Osteocyte (in vitro differentiated cells): ENCODE measurements around the gene CALM3. TPM values are rescaled to one million over a fixed set of nuclear protein-coding genes. Genes with fewer than 3 reads are reported as not detected.

Experiments used
- DNase-seq: peaks from one replicate; pipeline ENCODE4 v3.0.0; 2021; ENCODE audit warnings: mixed read lengths; ENCODE audit not compliant: unreplicated experiment; ENCODE audit errors: extremely low spot score
- H3K27ac Mint-ChIP-seq: one replicate; pipeline ENCODE4 v1.8.0; 2021; ENCODE audit warnings: mild to moderate bottlenecking, mixed read lengths; ENCODE audit not compliant: unreplicated experiment
- H3K27me3 Mint-ChIP-seq: one replicate; pipeline ENCODE4 v1.8.0; 2021; ENCODE audit warnings: mixed read lengths; ENCODE audit not compliant: unreplicated experiment
- H3K36me3 Mint-ChIP-seq: one replicate; pipeline ENCODE4 v1.8.0; 2021; ENCODE audit warnings: mixed read lengths; ENCODE audit not compliant: unreplicated experiment
- H3K4me1 Mint-ChIP-seq: one replicate; pipeline ENCODE4 v1.8.0; 2021; ENCODE audit warnings: mixed read lengths; ENCODE audit not compliant: unreplicated experiment
- H3K4me3 Mint-ChIP-seq: one replicate; pipeline ENCODE4 v1.8.0; 2021; ENCODE audit warnings: mild to moderate bottlenecking, moderate library complexity, mixed read lengths; ENCODE audit not compliant: unreplicated experiment
- H3K9me3 Mint-ChIP-seq: one replicate; pipeline ENCODE4 v1.8.0; 2021; ENCODE audit warnings: mixed read lengths; ENCODE audit not compliant: unreplicated experiment
- total RNA-seq: library from RNA; stranded (reverse); gene quantifications from 2 replicates; pipeline ENCODE4 v1.2.1, GENCODE V29; 2021
- TF ChIP-seq, protein P1 (sequence below): fragments of 200-600 bp; sonication (generic); IDR thresholded peaks from 2 replicates; pipeline ENCODE4 v1.5.0; 2021; ENCODE audit warnings: antibody characterized with exemption, mild to moderate bottlenecking, moderate library complexity

CALM3 gene
- total RNA-seq, 1 donor from 2014 or later, result 168 TPM

GRCh38 chr19:46620267-46620666, 19.1 kb downstream of the CALM3 start:
- no peak for DNase-seq
- Mint-ChIP-seq H3K4me1 (peaks cover 37% of the 10 kb centered on the region), H3K36me3 (no peaks in the 10 kb centered on the region), H3K27ac (no peak overlapping the region), H3K4me3 (no peak overlapping the region), H3K9me3 (no peaks in the 10 kb centered on the region), H3K27me3 (no peaks in the 10 kb centered on the region)
- TF ChIP-seq, protein P1, sequence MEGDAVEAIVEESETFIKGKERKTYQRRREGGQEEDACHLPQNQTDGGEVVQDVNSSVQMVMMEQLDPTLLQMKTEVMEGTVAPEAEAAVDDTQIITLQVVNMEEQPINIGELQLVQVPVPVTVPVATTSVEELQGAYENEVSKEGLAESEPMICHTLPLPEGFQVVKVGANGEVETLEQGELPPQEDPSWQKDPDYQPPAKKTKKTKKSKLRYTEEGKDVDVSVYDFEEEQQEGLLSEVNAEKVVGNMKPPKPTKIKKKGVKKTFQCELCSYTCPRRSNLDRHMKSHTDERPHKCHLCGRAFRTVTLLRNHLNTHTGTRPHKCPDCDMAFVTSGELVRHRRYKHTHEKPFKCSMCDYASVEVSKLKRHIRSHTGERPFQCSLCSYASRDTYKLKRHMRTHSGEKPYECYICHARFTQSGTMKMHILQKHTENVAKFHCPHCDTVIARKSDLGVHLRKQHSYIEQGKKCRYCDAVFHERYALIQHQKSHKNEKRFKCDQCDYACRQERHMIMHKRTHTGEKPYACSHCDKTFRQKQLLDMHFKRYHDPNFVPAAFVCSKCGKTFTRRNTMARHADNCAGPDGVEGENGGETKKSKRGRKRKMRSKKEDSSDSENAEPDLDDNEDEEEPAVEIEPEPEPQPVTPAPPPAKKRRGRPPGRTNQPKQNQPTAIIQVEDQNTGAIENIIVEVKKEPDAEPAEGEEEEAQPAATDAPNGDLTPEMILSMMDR, result no peak

DNA sequence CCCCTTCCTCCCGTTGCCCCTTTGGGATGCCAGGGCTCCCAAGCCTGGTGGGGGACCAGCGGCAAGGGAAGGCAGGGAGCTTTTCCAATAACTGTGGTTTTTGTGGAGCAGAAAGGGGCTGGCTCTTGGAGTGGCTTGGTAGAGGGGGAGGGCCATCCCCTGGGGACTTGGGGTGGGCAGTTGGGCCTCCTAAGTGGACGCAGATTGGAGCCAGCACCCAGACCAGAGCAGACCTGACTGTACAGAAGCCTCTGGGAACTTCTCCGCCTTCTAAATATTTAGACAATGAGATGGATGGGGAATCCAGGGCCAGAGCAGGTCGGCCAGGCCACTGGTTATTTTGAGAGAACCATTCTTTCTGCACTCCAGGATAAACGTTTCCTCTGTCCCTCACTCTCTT, 19.6 kb downstream of the CALM3 start:
- no peak for DNase-seq
- TF ChIP-seq, protein P1, result no peak
- Mint-ChIP-seq H3K27me3 (no peaks in the 10 kb centered on the region), H3K27ac (no peak overlapping the region), H3K36me3 (no peaks in the 10 kb centered on the region), H3K9me3 (no peaks in the 10 kb centered on the region), H3K4me3 (no peak overlapping the region), H3K4me1 (peaks cover 42% of the 10 kb centered on the region)

GRCh38 chr19:46621191-46622117, 20.3 kb downstream of the CALM3 start:
- Mint-ChIP-seq H3K4me1 (peaks cover 46% of the 10 kb centered on the region), H3K27me3 (no peaks in the 10 kb centered on the region), H3K4me3 (no peak overlapping the region), H3K27ac (no peak overlapping the region), H3K36me3 (no peaks in the 10 kb centered on the region), H3K9me3 (no peaks in the 10 kb centered on the region)
- TF ChIP-seq, protein P1, result no peak
- DNase-seq, result no peak

DNA sequence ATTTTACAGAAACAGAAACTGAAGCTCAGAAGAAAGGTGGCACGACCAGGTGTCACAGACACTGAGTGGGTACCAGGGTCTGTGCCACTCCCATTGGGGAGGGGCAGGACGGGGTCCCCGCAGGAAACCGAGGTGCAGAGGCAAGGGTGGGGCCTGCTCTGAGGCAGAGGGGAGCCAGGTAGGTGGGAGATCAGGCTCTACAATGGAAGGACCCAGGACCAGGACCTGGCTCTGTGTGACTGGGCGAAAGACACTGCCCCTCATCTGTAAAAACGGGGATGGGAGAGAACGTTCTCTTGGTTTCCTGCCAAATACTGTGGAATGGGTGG, 21.0 kb downstream of the CALM3 start:
- no peaks in the 10 kb centered on the region for H3K9me3 Mint-ChIP-seq
- no peak overlapping the region for H3K27ac Mint-ChIP-seq

DNA sequence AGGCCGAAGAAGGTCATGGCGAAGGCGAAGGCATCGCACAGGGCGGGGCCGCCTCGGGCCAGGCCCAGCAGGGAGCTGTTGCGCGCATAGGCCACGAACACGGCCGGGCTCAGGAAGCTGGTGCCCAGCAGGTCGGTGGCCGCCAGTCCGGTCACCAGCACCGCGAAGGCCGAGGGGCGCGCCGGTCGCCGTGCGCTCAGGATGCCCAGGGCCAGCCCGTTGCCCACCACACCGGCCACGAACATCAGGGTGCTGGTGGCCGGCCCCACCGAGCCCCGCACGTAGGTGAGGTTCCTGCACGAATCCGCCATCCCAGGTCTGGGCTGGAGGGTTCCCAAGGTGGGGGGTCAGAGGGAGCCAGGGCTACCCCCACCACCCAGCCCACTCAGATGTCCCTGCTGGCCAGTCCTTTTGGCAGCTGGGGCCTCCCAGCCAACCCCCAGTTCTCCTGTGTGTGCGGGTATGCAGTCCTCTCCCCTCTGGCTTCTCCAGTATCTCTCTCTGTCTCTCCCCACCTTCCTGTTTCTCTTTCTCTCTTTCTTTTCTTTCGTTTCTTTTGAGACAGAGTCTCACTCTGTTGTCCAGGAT, 22.9 kb downstream of the CALM3 start:
- Mint-ChIP-seq H3K27me3 (no peaks in the 10 kb centered on the region), H3K4me1 (peaks cover 41% of the 10 kb centered on the region), H3K4me3 (no peak overlapping the region), H3K9me3 (no peaks in the 10 kb centered on the region), H3K36me3 (no peaks in the 10 kb centered on the region), H3K27ac (peak overlapping the region; percentile 57)
- TF ChIP-seq, protein P1, result no peak
- no peak for DNase-seq

More for the DNA sequence above, 21.0 kb downstream of the CALM3 start:
- Mint-ChIP-seq H3K27me3 (no peaks in the 10 kb centered on the region), H3K4me3 (no peak overlapping the region), H3K36me3 (no peaks in the 10 kb centered on the region), H3K4me1 (peaks cover 43% of the 10 kb centered on the region)
- no peak for DNase-seq
- TF ChIP-seq, protein P1, result no peak
